NOMO-1 (cell line): ENCODE data around the gene PHF21A.
"Not testable (repeated sequence)": the region's sequence is repeated elsewhere in the genome, so short reads cannot be mapped to it uniquely, and the experiment has no call there.

Experiments
- DNase-seq, 2 experiments: peaks; one replicate each; lab custom pipeline; 2025; ENCODE audit not compliant: unreplicated experiment in 2 of 2; lab: John Stamatoyannopoulos, UW

PHF21A gene

GRCh38 chr11:45906965-45907611 is 214.2 kb downstream of the PHF21A start, which contains the start of gene FREY1:
Gene FREY1 (minus strand): TSS chr11:45907271. CDS start chr11:45907245, 26 bp downstream.
- no peak for DNase-seq

GRCh38 chr11:45906096-45906682 is 215.1 kb downstream of the PHF21A start:
- DNase-seq: no peak

- DNase-seq: not testable (repeated sequence)
Observed at GRCh38 chr11:45905576-45905975, 215.7 kb downstream of the PHF21A start.

DNA sequence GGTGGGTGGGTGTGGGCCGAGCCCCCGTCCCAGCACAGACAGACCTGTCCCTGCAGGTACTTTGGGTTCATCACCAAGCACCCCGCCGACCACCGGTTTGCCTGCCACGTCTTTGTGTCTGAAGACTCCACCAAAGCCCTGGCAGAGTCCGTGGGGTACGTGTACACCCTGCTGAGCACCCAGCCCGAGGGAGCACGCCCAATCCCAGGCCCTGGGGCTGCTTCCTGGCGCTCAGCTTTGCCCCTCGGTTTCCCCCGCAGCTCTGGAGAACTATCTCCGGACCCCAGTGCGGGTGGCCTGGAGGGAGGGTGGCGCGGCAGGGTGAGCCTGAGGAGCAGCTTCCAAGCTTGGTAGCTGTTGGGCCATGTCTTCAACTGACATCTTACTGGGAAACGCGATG is 216.2 kb downstream of the PHF21A start:
- no peak for DNase-seq

GRCh38 chr11:45904309-45904915 is 216.8 kb downstream of the PHF21A start:
- no peak for DNase-seq

DNA sequence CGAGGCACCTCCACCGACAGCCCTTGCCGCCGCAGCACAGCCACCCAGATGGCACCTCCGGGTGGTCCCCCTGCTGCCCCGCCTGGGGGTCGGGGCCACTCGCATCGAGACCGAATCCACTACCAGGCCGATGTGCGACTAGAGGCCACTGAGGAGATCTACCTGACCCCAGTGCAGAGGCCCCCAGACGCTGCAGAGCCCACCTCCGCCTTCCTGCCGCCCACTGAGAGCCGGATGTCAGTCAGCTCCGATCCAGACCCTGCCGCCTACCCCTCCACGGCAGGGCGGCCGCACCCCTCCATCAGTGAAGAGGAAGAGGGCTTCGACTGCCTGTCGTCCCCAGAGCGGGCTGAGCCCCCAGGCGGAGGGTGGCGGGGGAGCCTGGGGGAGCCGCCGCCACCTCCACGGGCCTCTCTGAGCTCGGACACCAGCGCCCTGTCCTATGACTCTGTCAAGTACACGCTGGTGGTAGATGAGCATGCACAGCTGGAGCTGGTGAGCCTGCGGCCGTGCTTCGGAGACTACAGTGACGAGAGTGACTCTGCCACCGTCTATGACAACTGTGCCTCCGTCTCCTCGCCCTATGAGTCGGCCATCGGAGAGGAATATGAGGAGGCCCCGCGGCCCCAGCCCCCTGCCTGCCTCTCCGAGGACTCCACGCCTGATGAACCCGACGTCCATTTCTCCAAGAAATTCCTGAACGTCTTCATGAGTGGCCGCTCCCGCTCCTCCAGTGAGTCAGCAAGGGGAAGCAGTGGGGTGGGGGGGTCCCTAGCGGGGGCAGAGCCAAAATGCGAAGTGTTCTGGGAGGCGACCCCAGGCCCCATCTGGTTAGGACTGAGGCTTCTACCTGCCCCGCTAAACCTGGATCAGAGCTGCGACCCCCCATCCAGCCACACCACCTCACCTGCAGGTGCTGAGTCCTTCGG is 218.5 kb downstream of the PHF21A start:
- DNase-seq: no peak

DNA sequence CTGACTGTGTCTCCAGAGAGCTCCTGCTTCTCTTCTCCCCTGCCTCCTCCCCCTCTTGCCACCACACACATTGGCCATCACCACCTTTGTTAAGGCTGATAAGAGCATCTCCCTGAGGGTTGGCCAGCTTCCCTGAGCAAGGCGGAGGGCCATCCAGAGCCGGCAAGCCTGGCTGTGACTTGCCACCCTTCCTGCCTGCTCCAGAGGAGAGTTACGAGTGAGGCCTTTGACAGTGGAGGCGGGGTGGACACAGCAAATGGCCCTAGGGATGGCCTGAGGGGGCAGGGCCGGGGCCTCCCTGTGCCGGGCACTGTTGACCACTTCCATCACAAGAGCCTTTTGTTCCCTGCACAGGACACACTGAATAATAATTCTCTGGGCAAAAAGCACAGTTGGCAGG is 219.6 kb downstream of the PHF21A start:
- DNase-seq: no peak

DNA sequence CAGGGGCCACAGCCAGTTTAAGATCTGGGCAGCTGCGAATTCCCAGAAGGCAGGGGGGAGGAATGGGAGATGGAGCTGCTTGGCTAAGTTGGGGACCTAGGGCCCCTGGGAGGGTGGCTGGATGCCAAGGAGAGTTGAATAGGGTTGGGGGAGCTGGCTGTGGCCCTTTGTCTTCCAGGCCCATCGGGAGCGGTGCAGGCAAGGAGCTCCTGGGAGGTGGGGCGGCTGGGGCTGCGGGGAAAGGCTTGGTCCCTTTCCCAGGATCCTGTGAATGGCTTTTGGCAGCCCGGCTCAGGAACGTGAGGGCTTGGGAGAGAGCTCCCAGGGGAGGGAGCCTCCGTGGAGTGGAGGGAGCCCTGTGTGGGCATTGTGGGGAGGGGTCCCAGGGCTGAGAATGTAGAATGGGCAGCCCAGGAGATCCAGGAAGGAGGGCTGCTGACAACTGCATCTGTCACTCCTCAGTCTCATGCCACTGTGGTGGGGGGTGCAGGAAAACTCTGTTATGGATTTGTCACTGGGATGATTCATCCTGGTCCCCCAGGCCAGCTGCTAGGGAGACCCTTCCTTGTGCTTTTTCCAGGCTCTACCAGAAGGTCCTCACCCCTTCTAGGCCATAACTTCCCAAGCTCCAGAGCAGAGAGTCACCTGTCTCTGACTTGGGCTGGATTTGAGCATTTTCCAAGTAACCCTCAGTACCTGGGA is 220.2 kb downstream of the PHF21A start:
- DNase-seq: no peak

GRCh38 chr11:45900175-45900800 is 221.0 kb downstream of the PHF21A start:
- not testable (repeated sequence) for DNase-seq

GRCh38 chr11:45899448-45900174 is 221.6 kb downstream of the PHF21A start:
- peak; percentile 22 to 25 for DNase-seq

DNA sequence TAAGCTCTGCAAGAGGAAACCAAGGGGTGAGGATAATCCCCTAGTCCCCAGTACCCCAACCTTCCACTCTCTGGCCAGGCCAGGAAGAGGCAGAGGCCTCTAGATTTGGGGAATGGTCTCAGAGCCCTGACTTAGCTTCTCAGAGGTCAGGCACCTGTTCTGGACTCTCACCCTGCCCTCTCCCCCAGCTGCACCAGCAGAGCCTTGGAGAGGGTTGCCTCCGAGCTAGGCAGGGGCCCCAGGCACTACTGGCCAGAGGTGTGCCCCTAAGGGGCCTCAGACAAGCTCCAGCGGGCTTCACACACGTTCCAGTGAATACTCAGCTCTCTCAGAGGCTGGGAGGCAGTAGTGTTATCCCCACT is 222.2 kb downstream of the PHF21A start:
- no peak for DNase-seq

DNA sequence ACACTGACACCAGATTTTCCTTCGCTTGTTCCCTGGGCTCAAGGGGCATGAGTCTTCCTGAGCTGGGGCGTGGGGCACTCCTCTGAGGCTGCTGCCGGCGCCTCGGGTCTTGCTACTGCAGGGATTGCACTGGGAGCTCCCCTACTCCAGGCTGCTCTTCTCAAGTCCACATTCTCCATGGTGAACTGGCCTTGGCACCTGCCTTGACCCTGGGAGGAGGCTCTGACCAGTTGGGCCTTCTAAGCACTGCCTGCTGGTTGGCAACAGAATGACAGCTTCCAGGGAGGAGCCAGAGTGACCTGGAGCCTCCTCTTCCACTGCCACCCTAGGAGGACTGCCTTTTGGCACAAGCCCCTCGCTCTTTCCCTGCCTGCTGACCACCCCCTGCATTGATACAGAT is 223.7 kb downstream of the PHF21A start:
- no peak for DNase-seq

GRCh38 chr11:45896422-45896984 is 224.8 kb downstream of the PHF21A start:
- no peak for DNase-seq

GRCh38 chr11:45895553-45896259 is 225.5 kb downstream of the PHF21A start:
- no peak for DNase-seq

GRCh38 chr11:45894555-45895247 is 226.6 kb downstream of the PHF21A start:
- DNase-seq: no peak

GRCh38 chr11:45892856-45893255 is 228.4 kb downstream of the PHF21A start:
- DNase-seq: no peak

- DNase-seq: no peak
Observed at GRCh38 chr11:45890886-45891550, 230.2 kb downstream of the PHF21A start.
